Measurements from ENCODE around the gene IGSF21. TPM values are rescaled to one million over a fixed set of nuclear protein-coding genes. Genes with fewer than 3 reads are reported as not detected.

The IGSF21 gene
- total RNA-seq, 2 experiments from 2014 or later, result not detected

- H3K9me3 Mint-ChIP-seq, result no peaks in the 10 kb centered on the region
- DNase-seq, result no peak
- H3K27ac Mint-ChIP-seq, result no peak overlapping the region
- no peaks in the 10 kb centered on the region for H3K4me1 Mint-ChIP-seq (ENCODE audit: low read depth)
- H3K36me3 Mint-ChIP-seq (ENCODE audit: low read depth), result no peaks in the 10 kb centered on the region
- ChIA-PET POLR2A (no interaction called here), CTCF (no interaction called here)
- intact Hi-C loops (cut with micrococcal nuclease), result no loop called here
- no peak for ATAC-seq
- no peak overlapping the region for H3K4me3 Mint-ChIP-seq
- H3K27me3 Mint-ChIP-seq, result peaks cover 5% of the 10 kb centered on the region
- no peak for TF ChIP-seq CTCF (IDR thresholded peaks at IDR 0.05)
Measured at GRCh38 chr1:18261891-18262290, 154.3 kb downstream of the IGSF21 start.

- DNase-seq (no peak), ATAC-seq (no peak)
- Mint-ChIP-seq H3K27ac (no peak overlapping the region), H3K36me3 (ENCODE audit: low read depth) (no peaks in the 10 kb centered on the region), H3K4me3 (no peak overlapping the region), H3K27me3 (peaks cover 3% of the 10 kb centered on the region), H3K4me1 (ENCODE audit: low read depth) (no peaks in the 10 kb centered on the region), H3K9me3 (no peaks in the 10 kb centered on the region)
- ChIA-PET CTCF (no interaction called here), POLR2A (no interaction called here)
- TF ChIP-seq CTCF (IDR thresholded peaks at IDR 0.05), result no peak
- intact Hi-C loops (cut with micrococcal nuclease), result no loop called here
Measured at GRCh38 chr1:18262726-18263125, 155.1 kb downstream of the IGSF21 start.

GRCh38 chr1:18263547-18264120, 156.0 kb downstream of the IGSF21 start:
- H3K4me1 Mint-ChIP-seq (ENCODE audit: low read depth), result no peaks in the 10 kb centered on the region
- no peak overlapping the region for H3K4me3 Mint-ChIP-seq
- ATAC-seq (no peak), DNase-seq (no peak)
- CTCF ChIA-PET, result no interaction called here
- TF ChIP-seq CTCF (IDR thresholded peaks at IDR 0.05), result no peak
- H3K36me3 Mint-ChIP-seq (ENCODE audit: low read depth), result no peaks in the 10 kb centered on the region
- no peaks in the 10 kb centered on the region for H3K9me3 Mint-ChIP-seq
- H3K27ac Mint-ChIP-seq, result no peak overlapping the region
- intact Hi-C loops (cut with micrococcal nuclease), result no loop called here
- H3K27me3 Mint-ChIP-seq, result peaks cover 3% of the 10 kb centered on the region
- POLR2A ChIA-PET, result no interaction called here

GRCh38 chr1:18264450-18265039, 156.9 kb downstream of the IGSF21 start:
- Mint-ChIP-seq H3K36me3 (ENCODE audit: low read depth) (no peaks in the 10 kb centered on the region), H3K27ac (no peak overlapping the region), H3K4me1 (ENCODE audit: low read depth) (no peaks in the 10 kb centered on the region), H3K27me3 (peaks cover 2% of the 10 kb centered on the region), H3K4me3 (no peak overlapping the region), H3K9me3 (no peaks in the 10 kb centered on the region)
- no peak for ATAC-seq
- intact Hi-C loops (cut with micrococcal nuclease), result no loop called here
- TF ChIP-seq CTCF (IDR thresholded peaks at IDR 0.05), result no peak
- DNase-seq, result no peak
- CTCF ChIA-PET, result no interaction called here
- POLR2A ChIA-PET, result no interaction called here

GRCh38 chr1:18265641-18266040, 158.0 kb downstream of the IGSF21 start:
- ChIA-PET POLR2A (no interaction called here), CTCF (no interaction called here)
- Mint-ChIP-seq H3K4me3 (no peak overlapping the region), H3K27me3 (peaks cover 2% of the 10 kb centered on the region), H3K9me3 (no peaks in the 10 kb centered on the region), H3K36me3 (ENCODE audit: low read depth) (no peaks in the 10 kb centered on the region), H3K4me1 (ENCODE audit: low read depth) (no peaks in the 10 kb centered on the region), H3K27ac (no peak overlapping the region)
- no peak for DNase-seq
- ATAC-seq, result no peak
- no peak for TF ChIP-seq CTCF (IDR thresholded peaks at IDR 0.05)
- intact Hi-C loops (cut with micrococcal nuclease), result no loop called here

All from activated CD8-positive, alpha-beta T cell treated with anti-CD3 and anti-CD28 coated beads for 36 hours (primary cell).